Measurements from ENCODE around the gene ATIC.

GRCh38 chr2:215324811-215325210, 13.0 kb downstream of the ATIC start:
- TF ChIP-seq CTCF (IDR thresholded peaks at IDR 0.05): no peak
- no peak for TF ChIP-seq SREBF2 (IDR thresholded peaks at IDR 0.05)
- no peak for TF ChIP-seq MAFK (IDR thresholded peaks at IDR 0.05; ENCODE audit: partially characterized antibody)
- no peak for TF ChIP-seq POLR2A (IDR thresholded peaks at IDR 0.05; ENCODE audit: low read length)
- TF ChIP-seq HEYL (CRISPR knock-in tag; IDR thresholded peaks at IDR 0.05): no peak
- TF ChIP-seq JUN (IDR thresholded peaks at IDR 0.05): no peak
- TF ChIP-seq MAX (IDR thresholded peaks at IDR 0.05): no peak
- no peak for TF ChIP-seq RAD21 (conservative IDR thresholded peaks at IDR 0.05 in 1 of 2, IDR thresholded peaks at IDR 0.05 in 1 of 2)
- TF ChIP-seq CHD2 (IDR thresholded peaks at IDR 0.05; ENCODE audit: low read length, partially characterized antibody): no peak
- no peak for TF ChIP-seq REST (IDR thresholded peaks at IDR 0.05)
- no peak for TF ChIP-seq CEBPB (IDR thresholded peaks at IDR 0.05)
- no peak for TF ChIP-seq FOSB (CRISPR knock-in tag; IDR thresholded peaks at IDR 0.05)
- TF ChIP-seq MAZ (IDR thresholded peaks at IDR 0.05; ENCODE audit: borderline replicate concordance, low read depth, low read length): no peak

Data from A549 (cell line).